Neuron (in vitro differentiated cells): ENCODE measurements around the gene PLXND1.

Experiments used
- H2AFZ ChIP-seq: one replicate; pipeline ENCODE4 v1.6.1; 2013; ENCODE audit warnings: low read depth, mild to moderate bottlenecking, inconsistent platforms, low read length, moderate library complexity
- H3K27me3 ChIP-seq: one replicate; pipeline ENCODE4 v1.6.1; 2013; ENCODE audit warnings: low read length; ENCODE audit not compliant: insufficient read depth
- H3K36me3 ChIP-seq: one replicate; pipeline ENCODE4 v1.6.1; 2013; ENCODE audit warnings: low read length; ENCODE audit not compliant: insufficient read depth
- H3K4me1 ChIP-seq: one replicate; pipeline ENCODE4 v1.6.1; 2013; ENCODE audit warnings: low read length; ENCODE audit not compliant: insufficient read depth
- H3K4me3 ChIP-seq: 2 replicates; pipeline ENCODE4 v1.5.1; 2013; ENCODE audit warnings: mild to moderate bottlenecking, low read length, moderate library complexity
- H3K9me3 ChIP-seq: one replicate; pipeline ENCODE4 v1.6.1; 2013; ENCODE audit warnings: low read length

PLXND1 gene

DNA sequence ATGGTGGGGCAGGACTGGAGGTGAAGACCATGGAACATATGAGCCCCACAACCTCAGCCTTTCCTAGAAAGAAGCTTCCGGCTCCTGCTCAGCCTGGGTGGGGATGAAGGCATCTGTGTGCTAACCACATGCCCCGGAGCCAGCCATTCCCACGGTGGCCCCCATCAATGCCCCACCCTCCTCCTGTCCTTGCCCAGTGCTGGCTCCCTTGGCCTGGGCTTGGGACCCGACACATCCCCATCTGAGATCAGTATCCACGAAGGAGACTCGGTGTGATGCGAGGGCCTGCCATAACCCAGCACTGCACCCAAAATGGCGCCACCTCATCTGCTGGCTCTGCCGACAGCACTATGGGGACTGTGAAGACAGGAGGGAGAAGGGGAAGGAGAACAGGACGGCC, 16.5 kb upstream of the PLXND1 start:
- H3K27me3 ChIP-seq, result no peaks in the 10 kb centered on the region

DNA sequence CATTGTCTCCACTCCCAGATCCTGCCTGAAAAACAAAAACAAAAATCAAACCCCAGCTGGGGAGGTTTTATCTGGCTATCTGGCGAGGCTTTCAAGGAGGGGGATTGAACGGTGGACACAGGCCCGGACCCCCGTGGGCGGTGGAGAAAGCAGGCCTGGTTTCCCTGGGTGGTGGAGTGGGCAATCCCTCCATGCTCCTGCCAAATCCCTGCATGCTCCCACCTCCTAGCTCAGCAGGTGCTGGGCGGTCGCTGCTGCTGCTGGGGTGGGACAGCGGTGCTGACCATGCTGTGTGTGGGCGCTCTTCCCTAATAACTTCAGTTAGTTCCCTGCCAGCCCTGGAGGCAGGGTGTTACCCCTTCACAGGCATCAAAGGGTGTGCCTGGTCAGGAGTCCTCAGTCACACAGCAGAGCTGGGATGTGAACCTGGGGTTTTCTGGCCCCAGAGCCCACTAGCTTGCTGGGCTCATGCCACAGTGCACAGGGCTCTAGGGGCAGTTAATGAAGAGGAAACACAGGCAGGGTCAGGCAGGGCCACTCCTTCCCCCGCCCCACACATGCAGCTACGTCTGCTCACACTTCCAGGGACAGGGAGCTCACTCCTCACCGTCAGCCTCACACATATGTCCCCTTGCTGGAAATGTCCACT, 15.9 kb upstream of the PLXND1 start:
- H3K27me3 ChIP-seq, result no peaks in the 10 kb centered on the region
- H3K4me1 ChIP-seq, result peaks cover 11% of the 10 kb centered on the region
- no peak overlapping the region for H2AFZ ChIP-seq
- H3K4me3 ChIP-seq, result no peak overlapping the region
- H3K36me3 ChIP-seq, result no peaks in the 10 kb centered on the region
- H3K9me3 ChIP-seq, result no peaks in the 10 kb centered on the region

More for the DNA sequence above, 16.5 kb upstream of the PLXND1 start:
- Histone ChIP-seq H3K4me1 (peaks cover 11% of the 10 kb centered on the region), H2AFZ (no peak overlapping the region), H3K36me3 (no peaks in the 10 kb centered on the region), H3K9me3 (no peaks in the 10 kb centered on the region), H3K4me3 (no peak overlapping the region)

DNA sequence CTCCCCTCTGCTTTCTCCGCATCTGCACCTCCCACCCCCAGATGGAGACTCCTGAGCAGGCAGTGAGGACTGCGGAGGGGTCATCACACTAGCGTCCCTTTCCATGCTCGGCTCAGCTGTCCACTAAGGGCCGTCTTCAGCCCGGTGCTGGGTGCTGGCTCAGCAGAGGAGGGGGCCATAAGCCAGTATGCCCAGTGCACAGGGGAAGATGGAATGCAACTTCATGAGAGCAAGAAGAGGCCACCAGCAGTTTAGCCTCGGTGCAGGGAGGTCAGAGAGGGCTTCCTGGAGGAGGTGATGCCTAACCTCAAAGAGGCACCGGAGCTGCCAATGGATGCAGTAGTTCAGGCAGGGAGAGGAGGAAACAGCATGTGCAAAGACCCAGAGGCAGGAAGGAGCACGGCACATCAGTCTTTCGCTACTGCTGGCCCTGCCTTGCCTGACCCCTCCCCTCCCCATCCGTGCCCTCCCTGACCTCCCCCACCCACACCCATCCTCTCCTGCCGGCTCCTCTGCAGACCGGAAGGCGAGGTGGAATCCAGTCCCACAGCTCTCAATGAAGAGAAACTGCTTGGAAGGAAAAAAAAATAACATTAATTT, 15.2 kb upstream of the PLXND1 start:
- Histone ChIP-seq H3K4me1 (peaks cover 11% of the 10 kb centered on the region), H2AFZ (no peak overlapping the region)

DNA sequence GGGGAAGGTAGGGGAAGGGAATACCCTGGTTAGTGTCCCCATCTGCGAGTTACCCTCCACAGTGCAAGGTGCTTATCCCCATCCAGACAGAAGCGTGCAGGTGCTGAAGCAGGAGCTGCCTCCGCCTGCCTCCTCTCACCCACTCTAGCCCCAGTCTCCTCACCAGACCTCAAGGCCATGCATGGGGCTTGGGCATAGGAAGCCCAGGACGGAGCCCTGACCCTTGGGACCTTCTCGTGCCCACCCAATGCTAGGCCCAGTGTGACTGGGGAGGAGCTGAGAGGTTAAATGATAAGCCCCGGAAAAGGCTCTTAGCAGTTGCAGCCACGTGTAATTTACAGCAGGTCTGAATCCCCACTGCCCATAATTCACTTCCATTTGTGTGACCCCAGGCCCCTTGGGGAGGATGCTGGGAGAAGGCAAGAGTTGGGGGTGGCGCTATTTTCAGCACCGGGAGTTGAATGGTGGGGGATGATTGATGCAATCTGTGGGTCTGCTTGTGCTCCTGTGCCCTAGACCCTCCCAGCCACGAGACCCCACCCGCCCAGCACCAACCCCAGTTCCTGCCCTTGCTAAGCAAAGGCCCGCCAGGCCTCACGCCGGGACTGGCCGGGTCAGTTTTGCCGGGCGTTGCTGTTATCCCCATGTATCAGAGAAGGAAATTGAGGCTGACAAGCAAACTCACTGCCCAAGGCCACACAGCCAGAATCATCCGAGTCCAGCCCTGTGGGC, 14.5 kb upstream of the PLXND1 start:
- no peak overlapping the region for H3K4me3 ChIP-seq
- peaks cover 2% of the 10 kb centered on the region for H3K27me3 ChIP-seq
- H3K4me1 ChIP-seq, result peaks cover 5% of the 10 kb centered on the region
- no peaks in the 10 kb centered on the region for H3K36me3 ChIP-seq
- H2AFZ ChIP-seq, result no peak overlapping the region
- no peaks in the 10 kb centered on the region for H3K9me3 ChIP-seq

More for the DNA sequence above, 15.2 kb upstream of the PLXND1 start:
- H3K9me3 ChIP-seq, result no peaks in the 10 kb centered on the region
- H3K4me3 ChIP-seq, result no peak overlapping the region
- no peaks in the 10 kb centered on the region for H3K27me3 ChIP-seq
- no peaks in the 10 kb centered on the region for H3K36me3 ChIP-seq

DNA sequence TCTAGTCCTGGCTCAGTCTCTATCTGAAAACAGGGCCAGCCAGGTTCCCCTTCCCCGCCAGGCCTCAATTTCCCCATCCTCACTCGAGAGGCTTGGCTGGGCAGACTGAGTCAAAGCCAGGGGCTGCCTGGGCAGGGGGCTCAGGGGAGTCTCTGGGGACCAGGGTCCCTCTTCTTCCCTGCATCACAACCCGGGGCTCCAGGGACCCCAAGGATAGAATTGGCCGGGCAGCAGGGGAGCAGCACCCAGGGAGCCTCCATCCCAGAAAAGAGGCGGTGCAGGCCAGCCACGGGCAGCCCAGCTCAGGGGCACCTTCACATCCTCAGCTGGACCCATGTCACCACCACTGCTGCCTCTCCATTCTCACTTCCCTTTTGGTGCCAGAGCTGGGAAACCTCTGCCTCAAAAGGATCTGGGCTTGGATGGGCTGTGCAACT, 13.3 kb upstream of the PLXND1 start:
- no peaks in the 10 kb centered on the region for H3K9me3 ChIP-seq
- no peak overlapping the region for H3K4me3 ChIP-seq
- H3K27me3 ChIP-seq, result peaks cover 2% of the 10 kb centered on the region
- H3K4me1 ChIP-seq, result peaks cover 5% of the 10 kb centered on the region
- no peaks in the 10 kb centered on the region for H3K36me3 ChIP-seq
- H2AFZ ChIP-seq, result no peak overlapping the region

GRCh38 chr3:129618901-129619671, 12.6 kb upstream of the PLXND1 start:
- Histone ChIP-seq H2AFZ (no peak overlapping the region), H3K4me1 (peaks cover 5% of the 10 kb centered on the region), H3K9me3 (no peaks in the 10 kb centered on the region), H3K36me3 (no peaks in the 10 kb centered on the region), H3K27me3 (peaks cover 2% of the 10 kb centered on the region), H3K4me3 (no peak overlapping the region)

DNA sequence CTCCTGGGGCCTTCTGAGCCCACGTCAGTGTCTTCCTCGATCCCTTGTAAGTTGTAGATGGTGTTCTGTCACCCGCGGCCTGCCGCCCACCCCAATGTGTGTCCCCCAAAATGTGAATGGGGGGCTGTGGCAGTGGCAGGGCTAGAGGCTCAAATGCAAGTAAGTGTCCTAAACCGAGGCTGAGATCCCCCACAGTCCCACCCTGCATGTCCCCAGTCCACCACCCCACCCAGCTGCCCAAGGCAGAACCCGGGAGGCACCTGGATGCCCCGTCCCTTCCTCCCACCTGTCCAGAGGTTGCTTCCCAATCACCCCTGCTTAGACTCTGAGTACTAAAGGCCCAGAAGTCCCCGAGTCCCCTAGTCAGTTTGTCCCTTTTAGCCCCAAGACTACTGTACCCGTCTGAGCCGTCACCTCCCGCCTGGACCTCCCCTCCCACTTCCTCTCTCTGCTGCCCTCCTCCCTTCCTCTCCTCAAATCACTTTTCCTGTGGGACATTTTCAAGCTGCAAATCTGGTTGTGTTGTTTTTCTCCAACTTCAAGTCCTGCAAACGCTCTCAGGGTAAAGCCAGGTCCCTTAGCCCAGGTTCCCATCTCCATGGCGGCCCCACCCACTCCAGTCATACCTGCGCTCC, 11.8 kb upstream of the PLXND1 start:
- Histone ChIP-seq H3K27me3 (peaks cover 2% of the 10 kb centered on the region), H3K9me3 (no peaks in the 10 kb centered on the region), H3K4me3 (no peak overlapping the region), H3K36me3 (no peaks in the 10 kb centered on the region), H3K4me1 (peaks cover 5% of the 10 kb centered on the region), H2AFZ (no peak overlapping the region)

GRCh38 chr3:129617381-129618185, 11.1 kb upstream of the PLXND1 start:
- Histone ChIP-seq H3K9me3 (no peaks in the 10 kb centered on the region), H3K4me1 (peaks cover 5% of the 10 kb centered on the region), H3K4me3 (no peak overlapping the region), H3K36me3 (no peaks in the 10 kb centered on the region), H3K27me3 (peaks cover 2% of the 10 kb centered on the region), H2AFZ (no peak overlapping the region)

GRCh38 chr3:129616713-129617112, 10.2 kb upstream of the PLXND1 start:
- no peaks in the 10 kb centered on the region for H3K9me3 ChIP-seq
- H3K27me3 ChIP-seq, result peaks cover 2% of the 10 kb centered on the region
- no peak overlapping the region for H2AFZ ChIP-seq
- H3K4me3 ChIP-seq, result no peak overlapping the region
- no peaks in the 10 kb centered on the region for H3K36me3 ChIP-seq
- H3K4me1 ChIP-seq, result peaks cover 6% of the 10 kb centered on the region

DNA sequence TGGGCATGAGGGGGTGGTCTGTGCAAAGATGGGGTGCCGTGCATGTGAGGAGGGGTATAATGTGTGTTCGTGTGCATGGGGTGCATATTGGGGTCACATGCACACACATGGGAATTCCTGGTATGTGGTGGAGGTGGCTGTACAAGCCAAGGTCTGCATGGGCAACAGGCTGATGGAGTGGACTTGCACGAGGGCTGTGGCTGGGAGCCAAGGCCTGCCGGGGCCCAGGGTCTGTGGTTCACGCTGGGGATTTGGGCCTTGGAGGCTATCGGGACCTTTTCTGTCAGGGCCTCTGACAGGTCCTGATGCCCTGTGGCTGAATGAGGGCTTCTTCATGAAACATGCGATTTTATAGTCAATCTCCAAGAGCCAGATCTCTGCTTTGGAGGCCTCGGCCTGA, 9.8 kb upstream of the PLXND1 start:
- Histone ChIP-seq H3K27me3 (peaks cover 2% of the 10 kb centered on the region), H3K9me3 (no peaks in the 10 kb centered on the region), H3K36me3 (no peaks in the 10 kb centered on the region), H3K4me1 (peaks cover 7% of the 10 kb centered on the region), H3K4me3 (no peak overlapping the region), H2AFZ (no peak overlapping the region)

DNA sequence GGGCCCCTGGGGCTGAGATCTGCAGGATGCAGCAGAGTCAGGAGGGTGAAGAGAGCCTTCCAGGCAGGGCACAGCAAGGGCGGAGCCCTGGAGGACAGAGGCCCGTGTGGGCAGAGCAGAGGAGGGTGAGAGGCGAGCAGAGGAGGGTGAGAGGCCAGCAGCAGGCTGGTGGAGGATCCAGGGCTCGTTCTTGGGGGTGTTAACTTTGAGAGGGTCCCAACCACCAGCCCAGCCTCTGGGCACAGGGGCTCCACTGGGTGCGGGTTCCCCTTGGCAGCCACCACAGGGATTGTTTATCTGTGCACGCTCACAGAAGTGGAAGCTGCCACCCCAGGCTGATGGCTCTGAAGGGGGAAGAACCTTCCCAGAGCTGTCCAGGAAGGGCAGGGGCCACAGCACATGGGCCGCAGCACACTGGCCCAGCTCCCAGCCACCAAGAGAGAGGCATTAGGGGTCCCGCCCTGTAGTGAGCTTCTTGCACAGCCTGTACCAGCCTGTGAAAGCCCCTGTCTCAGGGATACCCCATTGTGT, 9.3 kb upstream of the PLXND1 start:
- peaks cover 7% of the 10 kb centered on the region for H3K4me1 ChIP-seq
- no peak overlapping the region for H3K4me3 ChIP-seq
- peaks cover 2% of the 10 kb centered on the region for H3K27me3 ChIP-seq
- no peaks in the 10 kb centered on the region for H3K36me3 ChIP-seq
- no peak overlapping the region for H2AFZ ChIP-seq
- no peaks in the 10 kb centered on the region for H3K9me3 ChIP-seq

DNA sequence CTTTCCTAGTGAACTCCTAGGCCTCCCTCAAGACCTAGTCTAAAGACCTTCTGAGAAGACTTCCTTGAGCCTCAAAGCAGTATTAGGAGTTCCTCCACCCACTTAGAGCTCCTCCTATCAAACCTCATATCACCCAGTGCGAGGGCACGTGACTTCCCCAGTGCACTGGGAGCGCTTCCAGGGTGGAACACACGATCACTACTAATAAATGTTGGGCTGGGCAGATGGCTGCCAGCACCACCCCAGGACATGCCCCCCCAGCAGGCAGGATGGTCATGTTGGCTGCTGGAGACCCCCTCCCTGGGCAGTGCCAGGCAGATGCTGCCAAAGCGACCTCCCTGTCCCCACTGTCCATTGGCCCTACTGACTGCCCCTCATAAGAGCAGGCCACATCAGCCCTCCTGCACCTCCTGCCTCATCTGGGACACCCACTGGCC, 8.5 kb upstream of the PLXND1 start:
- no peaks in the 10 kb centered on the region for H3K9me3 ChIP-seq
- H3K27me3 ChIP-seq, result peaks cover 2% of the 10 kb centered on the region
- peaks cover 7% of the 10 kb centered on the region for H3K4me1 ChIP-seq
- H3K4me3 ChIP-seq, result no peak overlapping the region
- H2AFZ ChIP-seq, result no peak overlapping the region
- no peaks in the 10 kb centered on the region for H3K36me3 ChIP-seq
